Prostate gland (tissue), 2 donors: ENCODE measurements around the gene SUCLG2.

Experiments used
- CTCF ChIP-seq, 4 experiments: fragments of 200-600 bp in 2 of 4; fragments of 450-650 bp in 2 of 4; sonication (generic) in 2 of 4; IDR thresholded peaks; 1 replicate in 3 of 4; 2 replicates in 1 of 4; pipeline ENCODE4 v1.5.1; 2016 to 2019; ENCODE audit warnings: antibody characterized with exemption in 4 of 4, mild to moderate bottlenecking in 2 of 4, moderate library complexity in 2 of 4
- POLR2A ChIP-seq: fragments of 450-650 bp; IDR thresholded peaks from one replicate; pipeline ENCODE4 v1.6.1; 2016; ENCODE audit warnings: antibody characterized with exemption, mild to moderate bottlenecking
- POLR2AphosphoS5 ChIP-seq: sonication (generic); formaldehyde crosslinking; IDR thresholded peaks from one replicate; pipeline ENCODE4 v1.6.1; 2017; ENCODE audit warnings: antibody characterized with exemption

- TF ChIP-seq CTCF (IDR thresholded peaks at IDR 0.05) (no peak), POLR2AphosphoS5 (no peak), POLR2A (no peak)
These were observed 86.5 kb downstream of the SUCLG2 start for GRCh38 chr3:67567893-67568292.
